ENCODE results near the gene ARHGEF3.
A peak's percentile ranks its signal among the peaks of the same experiment; 100 is the strongest.

Gene ARHGEF3

GRCh38 chr3:56819016-56819809 is 17.5 kb upstream of the ARHGEF3 start:
- DNase-seq: no peak

GRCh38 chr3:56818156-56818985 is 16.6 kb upstream of the ARHGEF3 start:
- no peak for DNase-seq

- DNase-seq: no peak
Measured at GRCh38 chr3:56817646-56818045, 15.9 kb upstream of the ARHGEF3 start.

GRCh38 chr3:56816061-56816460 is 14.3 kb upstream of the ARHGEF3 start:
- DNase-seq: no peak

GRCh38 chr3:56815589-56815988 is 13.8 kb upstream of the ARHGEF3 start:
- DNase-seq: no peak

- no peak for DNase-seq
Measured at GRCh38 chr3:56813653-56813960, 11.9 kb upstream of the ARHGEF3 start.

- no peak for DNase-seq
Measured at GRCh38 chr3:56812754-56813652, 11.3 kb upstream of the ARHGEF3 start.

GRCh38 chr3:56811546-56812202 is 9.9 kb upstream of the ARHGEF3 start:
- DNase-seq: no peak

GRCh38 chr3:56810577-56811545 is 9.1 kb upstream of the ARHGEF3 start:
- DNase-seq: no peak

GRCh38 chr3:56806407-56806806 is 4.7 kb upstream of the ARHGEF3 start:
- DNase-seq: no peak

GRCh38 chr3:56802790-56803189 is 1.0 kb upstream of the ARHGEF3 start:
- no peak for DNase-seq

GRCh38 chr3:56802378-56802745 is 613 bp upstream of the ARHGEF3 start:
- DNase-seq: no peak

- DNase-seq: no peak
Measured at GRCh38 chr3:56800832-56801661, 702 bp downstream of the ARHGEF3 start.

- DNase-seq: no peak
Measured at GRCh38 chr3:56800130-56800831, 1.5 kb downstream of the ARHGEF3 start.

GRCh38 chr3:56799251-56799882 is 2.4 kb downstream of the ARHGEF3 start:
- DNase-seq: peak; percentile 42

- DNase-seq: no peak
Measured at GRCh38 chr3:56796996-56797395, 4.8 kb downstream of the ARHGEF3 start.

GRCh38 chr3:56796202-56796601 is 5.5 kb downstream of the ARHGEF3 start:
- peak; percentile 42 for DNase-seq

- no peak for DNase-seq
Measured at GRCh38 chr3:56795829-56796185, 5.9 kb downstream of the ARHGEF3 start.

GRCh38 chr3:56795097-56795828 is 6.5 kb downstream of the ARHGEF3 start:
- no peak for DNase-seq
